K562 (cell line): Measurements from ENCODE around the gene DNAAF2.

Experiments
- PHB2 ChIP-seq: fragments of 450-650 bp; IDR thresholded peaks from 2 replicates; pipeline ENCODE4 v1.6.1; 2017; ENCODE audit warnings: low read depth
- TF ChIP-seq, protein P1 (sequence below), 2 experiments: fragments of 450-650 bp; formaldehyde crosslinking in 1 of 2; IDR thresholded peaks; 2 replicates each; pipeline versions ENCODE4 v1.4.0 to v1.6.1; 2014 to 2020; ENCODE audit warnings: mild to moderate bottlenecking in 2 of 2, borderline replicate concordance in 1 of 2, low read depth in 1 of 2

DNA sequence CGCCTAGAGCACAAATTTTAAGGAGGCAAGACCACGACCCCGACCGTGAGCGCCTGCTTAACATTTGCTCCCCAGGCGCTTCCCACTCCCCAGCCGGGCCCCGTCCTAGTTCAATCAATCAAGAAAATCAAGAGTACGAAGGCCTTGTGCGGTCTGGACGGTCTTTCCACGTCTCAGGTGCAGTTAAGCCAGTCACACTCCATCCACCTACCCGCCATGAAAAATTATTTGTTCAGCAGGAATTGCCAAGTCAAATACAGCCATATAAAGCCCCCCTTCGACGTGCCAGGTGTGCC, 36.9 kb downstream of the DNAAF2 start:
- TF ChIP-seq, protein P1, sequence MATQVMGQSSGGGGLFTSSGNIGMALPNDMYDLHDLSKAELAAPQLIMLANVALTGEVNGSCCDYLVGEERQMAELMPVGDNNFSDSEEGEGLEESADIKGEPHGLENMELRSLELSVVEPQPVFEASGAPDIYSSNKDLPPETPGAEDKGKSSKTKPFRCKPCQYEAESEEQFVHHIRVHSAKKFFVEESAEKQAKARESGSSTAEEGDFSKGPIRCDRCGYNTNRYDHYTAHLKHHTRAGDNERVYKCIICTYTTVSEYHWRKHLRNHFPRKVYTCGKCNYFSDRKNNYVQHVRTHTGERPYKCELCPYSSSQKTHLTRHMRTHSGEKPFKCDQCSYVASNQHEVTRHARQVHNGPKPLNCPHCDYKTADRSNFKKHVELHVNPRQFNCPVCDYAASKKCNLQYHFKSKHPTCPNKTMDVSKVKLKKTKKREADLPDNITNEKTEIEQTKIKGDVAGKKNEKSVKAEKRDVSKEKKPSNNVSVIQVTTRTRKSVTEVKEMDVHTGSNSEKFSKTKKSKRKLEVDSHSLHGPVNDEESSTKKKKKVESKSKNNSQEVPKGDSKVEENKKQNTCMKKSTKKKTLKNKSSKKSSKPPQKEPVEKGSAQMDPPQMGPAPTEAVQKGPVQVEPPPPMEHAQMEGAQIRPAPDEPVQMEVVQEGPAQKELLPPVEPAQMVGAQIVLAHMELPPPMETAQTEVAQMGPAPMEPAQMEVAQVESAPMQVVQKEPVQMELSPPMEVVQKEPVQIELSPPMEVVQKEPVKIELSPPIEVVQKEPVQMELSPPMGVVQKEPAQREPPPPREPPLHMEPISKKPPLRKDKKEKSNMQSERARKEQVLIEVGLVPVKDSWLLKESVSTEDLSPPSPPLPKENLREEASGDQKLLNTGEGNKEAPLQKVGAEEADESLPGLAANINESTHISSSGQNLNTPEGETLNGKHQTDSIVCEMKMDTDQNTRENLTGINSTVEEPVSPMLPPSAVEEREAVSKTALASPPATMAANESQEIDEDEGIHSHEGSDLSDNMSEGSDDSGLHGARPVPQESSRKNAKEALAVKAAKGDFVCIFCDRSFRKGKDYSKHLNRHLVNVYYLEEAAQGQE (IDR thresholded peaks at IDR 0.05; ENCODE audit: borderline replicate concordance): no peak
- TF ChIP-seq, protein P1 (CRISPR knock-in tag; IDR thresholded peaks at IDR 0.05; ENCODE audit: low read depth): no peak
- TF ChIP-seq PHB2: no peak
